K562 (cell line): ENCODE measurements around the gene CCDC85B.

ENCODE experiments used
- SETDB1 ChIP-seq: IDR thresholded peaks from one replicate; pipeline ENCODE4 v1.6.1; 2012; ENCODE audit warnings: low read length, control low read depth, inconsistent platforms
- TCF7 ChIP-seq: sonication (generic); IDR thresholded peaks from 2 replicates; pipeline ENCODE4 v1.6.1; 2016; ENCODE audit warnings: antibody characterized with exemption, borderline replicate concordance
- ZNF133 ChIP-seq: fragments of 250-450 bp; sonication (Bioruptor Pico); IDR thresholded peaks from 2 replicates; pipeline ENCODE4 v1.4.0; 2020; ENCODE audit warnings: mild to moderate bottlenecking
- TF ChIP-seq, protein P1 (sequence below): fragments of 450-650 bp; IDR thresholded peaks from 2 replicates; pipeline ENCODE4 v1.6.1; 2016; ENCODE audit warnings: mild to moderate bottlenecking
- TF ChIP-seq, protein P2 (sequence below), 3 experiments: IDR thresholded peaks in 2 of 3; conservative IDR thresholded peaks in 1 of 3; 2 replicates each; pipeline ENCODE4 v1.5.1; 2011 to 2012; ENCODE audit warnings: low read length in 3 of 3, mild to moderate bottlenecking in 3 of 3, control low read depth in 2 of 3, improper control_type of control experiment in 1 of 3, inconsistent platforms in 1 of 3, low read depth in 1 of 3, mixed read lengths in 1 of 3, moderate library complexity in 1 of 3; ENCODE audit not compliant: insufficient read depth in 2 of 3

DNA sequence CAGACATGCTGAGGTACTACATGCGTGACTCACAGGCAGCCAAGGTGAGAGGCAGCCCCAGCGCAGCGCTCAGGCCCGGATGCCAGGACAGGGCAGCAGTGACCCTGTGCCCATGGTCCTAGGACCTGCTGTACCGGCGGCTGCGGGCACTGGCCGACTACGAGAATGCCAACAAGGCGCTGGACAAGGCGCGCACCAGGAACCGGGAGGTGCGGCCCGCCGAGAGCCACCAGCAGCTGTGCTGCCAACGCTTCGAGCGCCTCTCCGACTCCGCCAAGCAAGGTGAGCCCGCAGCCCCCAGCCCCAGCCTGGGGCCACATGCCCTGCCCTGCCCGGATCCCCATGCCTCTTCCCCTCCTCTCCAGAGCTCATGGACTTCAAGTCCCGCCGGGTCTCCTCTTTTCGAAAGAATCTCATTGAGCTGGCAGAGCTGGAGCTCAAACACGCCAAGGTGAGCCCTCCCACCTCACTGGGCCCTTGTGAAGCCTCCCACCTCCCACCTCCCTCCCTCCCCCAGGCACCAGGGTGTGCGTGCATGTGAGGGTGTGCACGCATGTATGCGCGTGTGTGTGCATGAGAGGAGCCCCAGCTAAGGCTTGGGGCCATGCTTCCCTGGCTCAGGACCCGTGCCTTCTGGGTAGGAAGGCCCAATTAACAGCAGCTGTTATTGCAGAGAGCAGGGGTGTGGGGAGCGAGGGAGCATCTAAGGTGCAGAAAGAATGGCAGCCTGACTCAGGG, 37.8 kb upstream of the CCDC85B start:
- TF ChIP-seq TCF7 (no peak), ZNF133 (CRISPR knock-in tag) (no peak), SETDB1 (no peak)
- TF ChIP-seq, protein P1, sequence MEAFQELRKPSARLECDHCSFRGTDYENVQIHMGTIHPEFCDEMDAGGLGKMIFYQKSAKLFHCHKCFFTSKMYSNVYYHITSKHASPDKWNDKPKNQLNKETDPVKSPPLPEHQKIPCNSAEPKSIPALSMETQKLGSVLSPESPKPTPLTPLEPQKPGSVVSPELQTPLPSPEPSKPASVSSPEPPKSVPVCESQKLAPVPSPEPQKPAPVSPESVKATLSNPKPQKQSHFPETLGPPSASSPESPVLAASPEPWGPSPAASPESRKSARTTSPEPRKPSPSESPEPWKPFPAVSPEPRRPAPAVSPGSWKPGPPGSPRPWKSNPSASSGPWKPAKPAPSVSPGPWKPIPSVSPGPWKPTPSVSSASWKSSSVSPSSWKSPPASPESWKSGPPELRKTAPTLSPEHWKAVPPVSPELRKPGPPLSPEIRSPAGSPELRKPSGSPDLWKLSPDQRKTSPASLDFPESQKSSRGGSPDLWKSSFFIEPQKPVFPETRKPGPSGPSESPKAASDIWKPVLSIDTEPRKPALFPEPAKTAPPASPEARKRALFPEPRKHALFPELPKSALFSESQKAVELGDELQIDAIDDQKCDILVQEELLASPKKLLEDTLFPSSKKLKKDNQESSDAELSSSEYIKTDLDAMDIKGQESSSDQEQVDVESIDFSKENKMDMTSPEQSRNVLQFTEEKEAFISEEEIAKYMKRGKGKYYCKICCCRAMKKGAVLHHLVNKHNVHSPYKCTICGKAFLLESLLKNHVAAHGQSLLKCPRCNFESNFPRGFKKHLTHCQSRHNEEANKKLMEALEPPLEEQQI: no peak
- TF ChIP-seq, protein P2, sequence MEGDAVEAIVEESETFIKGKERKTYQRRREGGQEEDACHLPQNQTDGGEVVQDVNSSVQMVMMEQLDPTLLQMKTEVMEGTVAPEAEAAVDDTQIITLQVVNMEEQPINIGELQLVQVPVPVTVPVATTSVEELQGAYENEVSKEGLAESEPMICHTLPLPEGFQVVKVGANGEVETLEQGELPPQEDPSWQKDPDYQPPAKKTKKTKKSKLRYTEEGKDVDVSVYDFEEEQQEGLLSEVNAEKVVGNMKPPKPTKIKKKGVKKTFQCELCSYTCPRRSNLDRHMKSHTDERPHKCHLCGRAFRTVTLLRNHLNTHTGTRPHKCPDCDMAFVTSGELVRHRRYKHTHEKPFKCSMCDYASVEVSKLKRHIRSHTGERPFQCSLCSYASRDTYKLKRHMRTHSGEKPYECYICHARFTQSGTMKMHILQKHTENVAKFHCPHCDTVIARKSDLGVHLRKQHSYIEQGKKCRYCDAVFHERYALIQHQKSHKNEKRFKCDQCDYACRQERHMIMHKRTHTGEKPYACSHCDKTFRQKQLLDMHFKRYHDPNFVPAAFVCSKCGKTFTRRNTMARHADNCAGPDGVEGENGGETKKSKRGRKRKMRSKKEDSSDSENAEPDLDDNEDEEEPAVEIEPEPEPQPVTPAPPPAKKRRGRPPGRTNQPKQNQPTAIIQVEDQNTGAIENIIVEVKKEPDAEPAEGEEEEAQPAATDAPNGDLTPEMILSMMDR (IDR thresholded peaks at IDR 0.05 in 2 of 3, conservative IDR thresholded peaks at IDR 0.05 in 1 of 3; ENCODE audit: insufficient read depth in 2 of 3, low read depth in 1 of 3, low read length in 3 of 3): no peak
